GM18517 (cell line): ENCODE data around the gene CTSW.
"Not testable (repeated sequence)": the region's sequence is repeated elsewhere in the genome, so short reads cannot be mapped to it uniquely, and the experiment has no call there.

ENCODE experiments used
- ATAC-seq: cut with Tn5 transposase; IDR thresholded peaks from one replicate; pipeline ENCODE4 v1.9.1; 2021; ENCODE audit warnings: mild to moderate bottlenecking, moderate library complexity; ENCODE audit not compliant: unreplicated experiment

CTSW gene

GRCh38 chr11:65879617-65880016 lies at the start of gene CTSW:
Gene CTSW, plus strand, starts transcription at chr11:65879837. Its CDS starts 18 bp downstream, at chr11:65879855.
- ATAC-seq = no peak

GRCh38 chr11:65832231-65832630 lies 47.4 kb upstream of the CTSW start:
- not testable (repeated sequence) for ATAC-seq

- ATAC-seq = peak; percentile 62
Measured at GRCh38 chr11:65833297-65834030, 46.2 kb upstream of the CTSW start, which contains the start of gene SNX32. Gene SNX32, plus strand, starts transcription at chr11:65833963. Its CDS starts 103 bp downstream, at chr11:65834066.

GRCh38 chr11:65834202-65834601 lies 45.4 kb upstream of the CTSW start:
- no peak for ATAC-seq

- ATAC-seq = no peak
Measured at GRCh38 chr11:65842144-65842543, 37.5 kb upstream of the CTSW start.

GRCh38 chr11:65843811-65844210 lies 35.8 kb upstream of the CTSW start:
- no peak for ATAC-seq

GRCh38 chr11:65844231-65844872 lies 35.3 kb upstream of the CTSW start:
- no peak for ATAC-seq

GRCh38 chr11:65847746-65848145 lies 31.9 kb upstream of the CTSW start:
- ATAC-seq = no peak

GRCh38 chr11:65848693-65849092 lies 30.9 kb upstream of the CTSW start:
- ATAC-seq = not testable (repeated sequence)

GRCh38 chr11:65849366-65849765 lies 30.3 kb upstream of the CTSW start:
- ATAC-seq = no peak

- no peak for ATAC-seq
Measured at GRCh38 chr11:65849771-65850216, 29.8 kb upstream of the CTSW start.

GRCh38 chr11:65850217-65851082 lies 29.2 kb upstream of the CTSW start:
- ATAC-seq = no peak

GRCh38 chr11:65851083-65851579 lies 28.5 kb upstream of the CTSW start:
- ATAC-seq = no peak

- ATAC-seq = no peak
Measured at GRCh38 chr11:65851811-65852507, 27.7 kb upstream of the CTSW start.

- ATAC-seq = no peak
Measured at GRCh38 chr11:65852508-65853245, 27.0 kb upstream of the CTSW start.

- no peak for ATAC-seq
Measured at GRCh38 chr11:65853246-65853979, 26.2 kb upstream of the CTSW start.

- no peak for ATAC-seq
Measured at GRCh38 chr11:65854161-65854592, 25.5 kb upstream of the CTSW start.

- no peak for ATAC-seq
Measured at GRCh38 chr11:65854852-65855837, 24.5 kb upstream of the CTSW start.
